GM12891 (cell line): ENCODE data around the gene EPB41.

Experiments used
- PAX5 ChIP-seq: IDR thresholded peaks from 2 replicates; pipeline ENCODE4 v1.6.1; 2011; ENCODE audit warnings: low read length, moderate library complexity, mild to moderate bottlenecking; ENCODE audit not compliant: insufficient read depth, severe bottlenecking
- POLR2A ChIP-seq: IDR thresholded peaks from 2 replicates; pipeline ENCODE4 v1.6.1; 2011; ENCODE audit warnings: low read depth, low read length, control low read depth
- POLR2AphosphoS5 ChIP-seq: IDR thresholded peaks from 2 replicates; pipeline ENCODE4 v1.6.1; 2011; ENCODE audit warnings: low read depth, low read length, control low read depth
- POU2F2 ChIP-seq: IDR thresholded peaks from 2 replicates; pipeline ENCODE4 v1.6.1; 2011; ENCODE audit warnings: low read depth, mild to moderate bottlenecking, control low read depth, low read length, moderate library complexity
- SPI1 ChIP-seq: IDR thresholded peaks from 2 replicates; pipeline ENCODE4 v1.6.1; 2011; ENCODE audit warnings: low read depth, low read length, control low read depth
- TAF1 ChIP-seq: IDR thresholded peaks from 2 replicates; pipeline ENCODE4 v1.6.1; 2011; ENCODE audit warnings: low read depth, low read length, control low read depth

DNA sequence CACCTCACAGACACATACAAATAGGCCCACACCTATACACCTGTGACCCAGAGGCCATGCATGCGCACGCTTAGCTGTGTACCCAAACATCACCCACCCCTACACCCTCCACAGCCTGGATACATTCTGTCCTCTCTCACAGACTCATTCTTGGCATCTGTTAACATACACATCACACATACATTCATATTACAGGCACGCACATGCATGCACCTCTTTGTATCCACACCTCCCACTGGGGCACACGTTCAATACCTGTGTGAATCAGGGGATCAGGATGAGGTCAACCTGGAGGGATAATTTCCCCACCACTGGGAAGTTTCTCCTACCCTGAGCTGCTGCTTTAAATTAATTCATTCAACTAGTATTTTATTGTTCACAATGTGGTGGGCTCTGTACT lies 35.6 kb upstream of the EPB41 start:
- TF ChIP-seq TAF1, result no peak
- no peak for TF ChIP-seq POLR2A
- TF ChIP-seq POLR2AphosphoS5, result no peak
- no peak for TF ChIP-seq PAX5
- TF ChIP-seq SPI1, result no peak
- TF ChIP-seq POU2F2, result no peak
